ENCODE results near the gene RUNX2. TPM values are rescaled to one million over a fixed set of nuclear protein-coding genes. Genes with fewer than 3 reads are reported as not detected.

Gene RUNX2
- total and polyA plus RNA-seq, 2 donors from 2014 or later: 2.3 to 4.7 TPM

- Histone ChIP-seq H3K27ac (ENCODE audit: low read depth in 2 of 2, low read length in 2 of 2) (no peak overlapping the region), H3K4me3 (ENCODE audit: low read length in 3 of 3) (no peak overlapping the region), H3K27me3 (ENCODE audit: control insufficient read depth, insufficient read depth, low read length) (no peaks in the 10 kb centered on the region), H3K9ac (ENCODE audit: low read length in 3 of 3) (no peak overlapping the region), H3K9me3 (ENCODE audit: control insufficient read depth in 2 of 3, insufficient read depth in 1 of 3, low read length in 3 of 3) (no peaks in the 10 kb centered on the region), H3K4me1 (ENCODE audit: control insufficient read depth in 2 of 3, insufficient read depth in 2 of 3, low read depth in 1 of 3, low read length in 3 of 3) (no peaks in the 10 kb centered on the region), H3K36me3 (ENCODE audit: control insufficient read depth in 2 of 3, insufficient read depth in 3 of 3, low read length in 3 of 3) (no peaks in the 10 kb centered on the region)
- DNase-seq (no peak), FAIRE-seq (no peak)
- intact Hi-C loops (cut with DNase I): no loop called here
- TF ChIP-seq CTCF (IDR thresholded peaks at IDR 0.05; ENCODE audit: borderline replicate concordance, extremely low read depth, insufficient read depth): no peak
Observed at GRCh38 chr6:45647341-45648261, 319.5 kb downstream of the RUNX2 start.

- no peak overlapping the region for H3K9ac ChIP-seq (ENCODE audit: low read length in 3 of 3)
- DNase-seq (no peak), FAIRE-seq (no peak)
- H3K36me3 ChIP-seq (ENCODE audit: control insufficient read depth in 2 of 3, insufficient read depth in 3 of 3, low read length in 3 of 3): no peaks in the 10 kb centered on the region
- H3K4me1 ChIP-seq (ENCODE audit: control insufficient read depth in 2 of 3, insufficient read depth in 2 of 3, low read depth in 1 of 3, low read length in 3 of 3): no peaks in the 10 kb centered on the region
- TF ChIP-seq CTCF (IDR thresholded peaks at IDR 0.05; ENCODE audit: borderline replicate concordance, extremely low read depth, insufficient read depth): no peak
- no peak overlapping the region for H3K27ac ChIP-seq (ENCODE audit: low read depth in 2 of 2, low read length in 2 of 2)
- intact Hi-C loops (cut with DNase I): no loop called here
- no peaks in the 10 kb centered on the region for H3K27me3 ChIP-seq (ENCODE audit: control insufficient read depth, insufficient read depth, low read length)
- no peaks in the 10 kb centered on the region for H3K9me3 ChIP-seq (ENCODE audit: control insufficient read depth in 2 of 3, insufficient read depth in 1 of 3, low read length in 3 of 3)
- H3K4me3 ChIP-seq (ENCODE audit: low read length in 3 of 3): no peak overlapping the region
Observed at GRCh38 chr6:45648262-45648620, 320.1 kb downstream of the RUNX2 start.

- H3K36me3 ChIP-seq (ENCODE audit: control insufficient read depth in 2 of 3, insufficient read depth in 3 of 3, low read length in 3 of 3): no peaks in the 10 kb centered on the region
- no peak overlapping the region for H3K27ac ChIP-seq (ENCODE audit: low read depth in 2 of 2, low read length in 2 of 2)
- DNase-seq (peak in 1 of 5 donors; percentile 39), FAIRE-seq (no peak)
- no peaks in the 10 kb centered on the region for H3K27me3 ChIP-seq (ENCODE audit: control insufficient read depth, insufficient read depth, low read length)
- no peak overlapping the region for H3K9ac ChIP-seq (ENCODE audit: low read length in 3 of 3)
- no peaks in the 10 kb centered on the region for H3K9me3 ChIP-seq (ENCODE audit: control insufficient read depth in 2 of 3, insufficient read depth in 1 of 3, low read length in 3 of 3)
- H3K4me3 ChIP-seq (ENCODE audit: low read length in 3 of 3): no peak overlapping the region
- no peak for TF ChIP-seq CTCF (IDR thresholded peaks at IDR 0.05; ENCODE audit: borderline replicate concordance, extremely low read depth, insufficient read depth)
- no peaks in the 10 kb centered on the region for H3K4me1 ChIP-seq (ENCODE audit: control insufficient read depth in 2 of 3, insufficient read depth in 2 of 3, low read depth in 1 of 3, low read length in 3 of 3)
- intact Hi-C loops (cut with DNase I): no loop called here
Observed at GRCh38 chr6:45650524-45651135, 322.5 kb downstream of the RUNX2 start.
